GM18519 (cell line): ENCODE results near the gene PSORS1C1.
"Not testable (repeated sequence)": the region's sequence is repeated elsewhere in the genome, so short reads cannot be mapped to it uniquely, and the experiment has no call there.

Experiments used
- ATAC-seq: cut with Tn5 transposase; IDR thresholded peaks from one replicate; pipeline ENCODE4 v1.9.1; 2021; ENCODE audit warnings: mild to moderate bottlenecking, moderate library complexity; ENCODE audit not compliant: unreplicated experiment, low FRiP score

Gene PSORS1C1

DNA sequence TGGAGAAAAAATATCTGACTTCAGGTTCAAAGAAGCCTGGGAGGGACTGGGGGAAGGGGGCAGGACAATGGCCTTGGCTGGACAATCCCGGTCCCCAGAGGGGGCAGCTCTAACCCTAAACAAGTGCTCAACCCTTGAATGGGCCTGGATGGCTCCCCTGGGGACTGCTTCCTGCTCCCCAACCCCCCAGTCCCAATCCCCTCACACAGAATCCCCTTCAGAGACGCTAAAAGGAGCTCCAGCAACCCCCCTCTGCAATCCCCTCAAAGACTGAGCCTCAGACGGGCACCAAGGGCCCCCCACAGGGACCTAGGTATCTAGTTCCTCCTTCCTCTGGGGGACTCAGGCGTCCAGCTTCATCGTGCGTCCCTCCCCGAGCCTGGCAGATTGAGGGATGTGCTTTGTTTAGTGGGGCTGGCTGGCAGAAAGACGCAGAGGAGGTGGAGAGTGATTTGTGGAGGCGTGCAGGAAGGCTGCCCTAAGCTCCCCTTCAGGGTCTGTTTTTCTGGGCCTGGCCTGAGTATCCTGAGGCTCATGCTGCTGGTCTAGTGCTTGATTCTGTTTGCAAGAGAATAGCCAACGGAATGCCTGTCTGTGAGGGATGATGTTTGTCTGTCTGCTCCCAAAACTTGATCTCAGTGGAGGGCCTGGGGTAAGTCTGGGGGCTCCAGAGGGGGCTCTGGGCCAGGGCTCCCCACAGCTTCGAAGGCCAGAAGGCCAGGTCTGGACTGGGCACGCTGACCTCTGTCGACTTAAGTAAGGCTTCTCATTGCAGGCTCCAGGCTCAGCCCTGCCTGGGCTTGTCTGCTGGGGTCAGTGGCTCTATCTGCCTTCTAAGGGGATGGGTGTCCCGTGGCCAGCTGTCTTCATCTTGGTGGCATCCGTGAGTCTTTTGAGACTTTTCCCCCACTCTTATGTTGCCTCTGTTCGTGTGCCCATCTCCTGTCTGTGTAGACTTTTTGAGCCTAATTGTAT is 57.6 kb downstream of the PSORS1C1 start:
- no peak for ATAC-seq

- ATAC-seq = no peak
Measured at GRCh38 chr6:31172973-31173384, 58.4 kb downstream of the PSORS1C1 start.

- ATAC-seq = no peak
Measured at GRCh38 chr6:31173406-31173805, 58.8 kb downstream of the PSORS1C1 start.

- no peak for ATAC-seq
Measured at GRCh38 chr6:31174378-31174777, 59.8 kb downstream of the PSORS1C1 start.

DNA sequence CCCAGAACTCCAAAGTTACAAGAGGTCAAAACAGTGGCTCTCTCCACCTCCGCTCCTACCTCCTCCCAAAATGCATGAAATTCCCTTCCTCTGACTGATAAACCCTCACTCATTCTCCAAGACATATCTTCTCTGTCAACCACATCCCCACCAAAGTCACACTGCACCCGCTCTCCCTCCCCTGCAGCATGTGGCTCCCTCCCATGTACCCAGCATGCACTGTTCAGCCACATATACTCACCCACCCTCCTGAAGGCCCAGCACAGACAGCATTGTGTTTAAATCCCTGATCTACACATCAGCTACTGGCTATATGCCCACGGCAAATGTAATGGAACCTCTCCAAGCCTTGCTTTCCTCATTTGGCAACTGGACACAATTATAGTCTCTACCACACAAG is 61.4 kb downstream of the PSORS1C1 start:
- ATAC-seq = no peak

DNA sequence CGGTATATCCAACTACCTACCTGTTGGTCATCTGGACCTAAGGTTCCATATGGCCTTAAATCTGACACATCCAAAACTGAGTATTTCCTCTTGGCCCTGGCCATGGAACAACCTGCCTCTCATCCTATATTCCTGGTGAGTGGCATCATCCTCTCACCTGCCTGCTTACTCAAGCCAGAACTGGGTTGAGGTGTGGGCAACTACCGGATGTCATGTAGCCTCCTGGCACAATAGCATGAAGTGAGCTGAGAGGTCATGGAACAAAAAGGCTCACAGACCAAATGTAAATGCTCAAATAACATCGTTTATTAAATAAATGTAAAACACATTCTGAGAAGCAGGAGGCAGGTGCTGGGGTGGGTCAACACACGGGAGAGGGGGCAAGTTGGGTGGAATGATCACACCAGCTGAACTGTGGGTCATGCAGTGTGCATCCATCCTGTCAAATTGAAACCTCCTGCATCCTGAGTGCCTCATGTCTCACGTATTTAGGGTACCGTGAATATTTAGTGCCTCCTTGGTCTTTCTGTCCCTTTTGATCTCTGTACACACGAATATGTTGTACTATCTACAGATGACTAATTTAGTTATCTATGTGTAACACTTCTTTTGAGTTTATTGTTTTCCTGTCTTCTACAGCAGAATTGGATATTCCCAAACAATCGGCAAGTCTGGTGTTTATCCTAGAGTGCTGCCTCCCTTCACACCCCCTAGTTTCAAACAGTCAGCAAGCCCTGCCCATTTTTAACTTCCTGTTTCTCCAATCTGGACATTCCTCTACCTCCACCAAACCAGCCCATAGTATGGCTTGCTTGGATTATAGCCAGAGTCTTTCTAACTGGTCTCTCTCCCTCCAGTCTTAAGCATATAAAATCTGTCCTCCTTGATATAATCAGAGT is 63.8 kb downstream of the PSORS1C1 start:
- ATAC-seq = no peak

- no peak for ATAC-seq
Measured at GRCh38 chr6:31179042-31179386, 64.4 kb downstream of the PSORS1C1 start.

GRCh38 chr6:31179896-31180295 is 65.3 kb downstream of the PSORS1C1 start:
- ATAC-seq = no peak

DNA sequence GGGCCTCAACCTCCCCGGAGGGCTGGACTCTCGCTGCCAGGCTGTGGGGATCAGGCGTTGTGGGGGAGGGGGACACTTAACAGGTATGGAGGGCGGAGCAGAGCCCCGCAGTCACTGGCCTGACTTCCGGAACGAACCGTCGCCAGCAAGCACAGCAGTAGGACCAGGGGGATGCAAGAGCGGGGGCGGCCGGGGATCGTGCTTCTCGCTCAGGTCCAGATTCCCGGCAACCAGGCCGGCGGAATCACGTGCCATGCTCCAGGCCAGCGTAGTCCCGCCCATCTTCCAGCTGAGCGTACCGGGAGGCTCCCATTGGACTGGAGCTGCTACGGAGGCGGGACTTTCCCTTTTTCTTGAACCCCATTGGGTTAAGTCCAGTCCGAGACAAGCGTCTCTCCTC is 65.9 kb downstream of the PSORS1C1 start:
- ATAC-seq = no peak

GRCh38 chr6:31183287-31183686 is 68.7 kb downstream of the PSORS1C1 start:
- not testable (repeated sequence) for ATAC-seq

- not testable (repeated sequence) for ATAC-seq
Measured at GRCh38 chr6:31183859-31184258, 69.3 kb downstream of the PSORS1C1 start.

DNA sequence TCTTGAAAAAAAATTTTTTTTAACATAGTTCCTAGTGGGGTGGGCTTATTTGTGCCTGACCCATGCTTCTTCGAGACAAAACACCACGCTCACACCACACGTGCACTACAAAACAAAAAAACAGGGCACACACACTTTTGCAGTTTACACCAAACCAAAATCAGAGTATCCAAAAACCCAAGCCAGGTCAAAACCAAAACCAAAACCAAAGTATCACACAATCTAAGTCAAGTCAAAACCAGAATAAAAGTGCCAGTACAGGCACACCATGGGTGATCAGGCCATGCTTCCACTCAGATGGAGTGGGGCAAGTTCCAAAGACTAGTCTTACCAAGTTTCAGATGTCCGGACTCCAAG is 71.1 kb downstream of the PSORS1C1 start:
- not testable (repeated sequence) for ATAC-seq

DNA sequence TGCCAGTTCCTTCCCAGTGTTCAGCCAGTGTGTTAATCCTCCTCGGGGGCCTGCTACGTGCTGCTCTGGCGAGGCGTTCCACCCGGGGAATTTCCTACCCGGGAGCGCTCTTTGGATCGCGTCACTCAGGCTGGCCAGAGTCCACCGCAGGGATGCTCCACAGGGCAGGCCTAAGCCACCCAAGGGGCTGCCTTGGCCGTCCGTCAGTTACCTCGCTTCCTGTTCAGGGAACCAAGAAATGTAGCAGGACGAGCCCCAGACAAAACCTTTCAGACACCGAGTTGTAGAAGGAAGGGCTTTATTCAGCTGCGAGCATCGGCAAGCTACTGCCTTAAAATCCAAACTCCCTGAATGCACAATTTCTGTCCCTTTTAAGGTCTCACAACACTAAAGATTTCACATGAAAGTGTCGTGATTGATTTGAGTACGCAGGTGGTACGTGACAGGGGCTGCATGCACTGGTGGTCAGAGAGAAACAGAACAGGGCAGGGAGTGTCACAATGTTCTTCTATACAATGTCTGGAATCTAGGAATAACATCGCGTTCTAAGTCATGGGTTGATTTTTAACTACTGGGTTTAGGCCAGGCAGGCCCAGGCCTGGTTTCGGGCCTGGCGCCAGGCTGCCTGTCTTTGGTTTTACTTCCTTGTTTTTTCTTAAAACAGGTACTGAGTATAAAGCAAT is 71.6 kb downstream of the PSORS1C1 start:
- no peak for ATAC-seq

GRCh38 chr6:31187780-31188194 is 73.2 kb downstream of the PSORS1C1 start:
- no peak for ATAC-seq

DNA sequence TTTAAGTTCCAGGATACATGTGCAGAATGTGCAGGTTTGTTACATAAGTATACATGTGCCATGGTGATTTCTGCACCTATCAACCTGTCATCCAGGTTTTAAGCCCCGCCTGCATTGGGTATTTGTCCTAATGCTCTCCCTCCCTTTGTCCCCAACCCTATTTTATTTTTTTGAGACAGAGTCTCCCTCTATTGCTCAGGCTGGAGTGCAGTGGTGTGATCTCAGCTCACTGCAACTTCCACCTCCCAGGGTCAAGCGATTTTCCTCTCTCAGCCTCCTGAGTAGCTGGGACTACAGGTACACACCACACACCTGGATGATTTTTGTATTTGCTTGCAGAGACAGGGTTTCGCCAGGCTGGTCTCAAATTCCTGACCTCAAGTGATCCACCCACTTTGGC is 74.6 kb downstream of the PSORS1C1 start:
- not testable (repeated sequence) for ATAC-seq
